Right renal cortex interstitium (tissue), 3 donors: Measurements from ENCODE around the gene ALKBH4. TPM values are rescaled to one million over a fixed set of nuclear protein-coding genes. Genes with fewer than 3 reads are reported as not detected.

Source experiments
- polyA plus RNA-seq, 3 donors: library from polyadenylated mRNA; unstranded; fragments of 120-200 nt; gene quantifications; one replicate each; pipeline ENCODE4 v1.2.1, GENCODE V29; 2013; ENCODE audit not compliant: insufficient read length in 3 of 3

Gene ALKBH4
- polyA plus RNA-seq, 3 donors, result 9.7 to 12.3 (median 9.7) TPM

Other genes with a start within 250 kb of the ALKBH4 start
- gene SH2B2, start 178.0 kb downstream of the ALKBH4 start, polyA plus RNA-seq, result 1 to 10 TPM; 2.9 to 4.1 (median 3.4) TPM
- gene SPDYE6, start 108.4 kb downstream of the ALKBH4 start, polyA plus RNA-seq, result 1 to 10 TPM; 1.3 to 2.4 (median 2.2) TPM
- 10 to 100 TPM; 27.8 to 33.7 (median 28.7) TPM for gene PRKRIP1, start 68.5 kb downstream of the ALKBH4 start, polyA plus RNA-seq
- gene ORAI2, start 31.3 kb downstream of the ALKBH4 start, polyA plus RNA-seq, result 10 to 100 TPM; 14.9 to 19.4 (median 17.8) TPM
- 10 to 100 TPM; 15.5 to 17.5 (median 16.7) TPM for gene LRWD1, start 121 bp upstream of the ALKBH4 start, polyA plus RNA-seq
- 10 to 100 TPM; 25.4 to 28.1 (median 25.6) TPM for gene POLR2J, start 14.1 kb upstream of the ALKBH4 start, polyA plus RNA-seq
- 10 to 100 TPM in 1 of 3 donors, 1 to 10 TPM in 2; 5.4 to 11.7 (median 6.6) TPM for gene RASA4B, start 52.9 kb upstream of the ALKBH4 start, polyA plus RNA-seq
- gene UPK3BL2, start 78.8 kb upstream of the ALKBH4 start, polyA plus RNA-seq, result 1 to 10 TPM; 4.4 to 5.0 (median 4.4) TPM
- 1 to 10 TPM in 2 of 3 donors, under 1 TPM in 1; 0.58 to 1.9 (median 1.1) TPM for gene SPDYE2, start 86.4 kb upstream of the ALKBH4 start, polyA plus RNA-seq
- 10 to 100 TPM; 63.2 to 98.1 (median 98.0) TPM for gene POLR2J3, start 107.7 kb upstream of the ALKBH4 start, polyA plus RNA-seq
- gene RASA4, start 151.9 kb upstream of the ALKBH4 start, polyA plus RNA-seq, result 10 to 100 TPM; 23.2 to 29.2 (median 25.9) TPM
- gene UPK3BL1, start 177.9 kb upstream of the ALKBH4 start, polyA plus RNA-seq, result 10 to 100 TPM in 1 of 3 donors, 1 to 10 TPM in 2; 5.8 to 11.4 (median 9.9) TPM
- gene SPDYE2B, start 185.5 kb upstream of the ALKBH4 start, polyA plus RNA-seq, result 1 to 10 TPM in 1 of 3 donors, under 1 TPM in 2; 0.58 to 1.4 (median 0.76) TPM
- 1 to 10 TPM in 2 of 3 donors, under 1 TPM in 1; 0.97 to 2.7 (median 1.1) TPM for gene POLR2J2, start 206.8 kb upstream of the ALKBH4 start, polyA plus RNA-seq